AG10803 (cell line): ENCODE measurements around the gene PIGW.

Experiments
- DNase-seq: peaks from one replicate; pipeline ENCODE4 v3.0.0; 2010; ENCODE audit warnings: low read depth
- H3K4me3 ChIP-seq: 2 replicates; pipeline ENCODE4 v1.5.1; 2011; ENCODE audit warnings: mild to moderate bottlenecking, low read length, control low read depth
- TF ChIP-seq, protein P1 (sequence below): conservative IDR thresholded peaks from 2 replicates; pipeline ENCODE4 v1.5.1; 2011; ENCODE audit warnings: mild to moderate bottlenecking, low read length, control low read depth, inconsistent platforms

Gene PIGW

DNA sequence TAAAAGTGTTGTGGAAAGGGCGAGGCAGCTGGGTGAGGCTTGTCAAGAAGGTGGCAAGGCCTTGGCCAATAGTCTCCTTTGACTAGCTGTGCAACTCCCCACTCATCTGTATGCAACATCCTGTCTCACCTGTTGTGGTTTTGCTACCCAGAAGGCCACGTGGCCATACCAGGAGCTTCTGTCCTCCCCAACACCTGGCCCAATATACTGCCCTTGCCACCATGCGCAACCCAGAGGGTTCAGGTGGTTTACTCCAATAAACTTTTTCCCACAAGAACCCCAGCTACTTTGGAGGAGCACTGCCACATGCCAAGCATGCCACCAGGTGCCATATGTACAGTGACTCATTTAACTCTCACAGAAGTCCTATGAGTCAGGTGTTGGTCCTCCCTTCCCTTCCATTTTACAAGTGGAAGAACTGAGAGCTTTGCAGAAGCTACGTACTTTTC lies 10.3 kb upstream of the PIGW start:
- H3K4me3 ChIP-seq = no peak overlapping the region
- DNase-seq = no peak
- TF ChIP-seq, protein P1, sequence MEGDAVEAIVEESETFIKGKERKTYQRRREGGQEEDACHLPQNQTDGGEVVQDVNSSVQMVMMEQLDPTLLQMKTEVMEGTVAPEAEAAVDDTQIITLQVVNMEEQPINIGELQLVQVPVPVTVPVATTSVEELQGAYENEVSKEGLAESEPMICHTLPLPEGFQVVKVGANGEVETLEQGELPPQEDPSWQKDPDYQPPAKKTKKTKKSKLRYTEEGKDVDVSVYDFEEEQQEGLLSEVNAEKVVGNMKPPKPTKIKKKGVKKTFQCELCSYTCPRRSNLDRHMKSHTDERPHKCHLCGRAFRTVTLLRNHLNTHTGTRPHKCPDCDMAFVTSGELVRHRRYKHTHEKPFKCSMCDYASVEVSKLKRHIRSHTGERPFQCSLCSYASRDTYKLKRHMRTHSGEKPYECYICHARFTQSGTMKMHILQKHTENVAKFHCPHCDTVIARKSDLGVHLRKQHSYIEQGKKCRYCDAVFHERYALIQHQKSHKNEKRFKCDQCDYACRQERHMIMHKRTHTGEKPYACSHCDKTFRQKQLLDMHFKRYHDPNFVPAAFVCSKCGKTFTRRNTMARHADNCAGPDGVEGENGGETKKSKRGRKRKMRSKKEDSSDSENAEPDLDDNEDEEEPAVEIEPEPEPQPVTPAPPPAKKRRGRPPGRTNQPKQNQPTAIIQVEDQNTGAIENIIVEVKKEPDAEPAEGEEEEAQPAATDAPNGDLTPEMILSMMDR = no peak

DNA sequence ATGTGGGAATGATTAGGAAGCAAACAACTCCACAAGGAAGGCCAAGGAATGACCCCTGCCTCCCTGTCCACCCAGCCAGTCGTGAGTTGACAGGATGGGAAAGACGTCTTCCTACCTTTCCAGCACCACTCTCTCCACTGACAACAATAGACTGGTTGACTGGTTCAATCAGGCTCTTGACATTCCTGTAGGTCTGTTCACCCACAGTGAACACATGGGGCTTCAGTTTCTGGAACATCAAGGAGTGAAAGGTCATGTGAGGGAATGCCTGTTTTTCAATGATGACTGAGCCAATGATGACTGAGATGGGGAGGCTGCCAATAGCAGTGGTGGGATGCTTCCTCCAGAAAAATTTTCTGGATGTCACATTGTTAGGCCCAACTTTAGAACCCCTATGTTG lies 9.7 kb upstream of the PIGW start:
- no peak for DNase-seq
- TF ChIP-seq, protein P1 = no peak

DNA sequence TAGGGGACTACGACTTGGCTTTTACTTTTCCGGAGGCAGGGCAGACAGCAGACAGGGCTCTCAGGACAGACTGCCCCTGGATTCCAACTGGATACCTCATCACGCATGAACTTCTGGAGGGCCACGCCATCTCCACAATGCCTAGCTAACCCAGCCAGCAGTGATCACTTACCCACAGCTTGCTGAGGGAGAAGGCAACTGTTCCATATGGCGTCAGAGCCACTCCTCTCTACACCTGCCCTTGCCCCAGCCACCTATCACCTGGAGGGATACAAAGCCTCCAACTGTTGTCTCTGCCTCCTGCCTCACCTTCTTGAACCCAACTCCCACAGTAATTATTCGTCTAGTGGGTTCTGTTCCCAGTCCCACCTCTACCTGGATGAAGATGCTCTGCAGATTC lies 8.9 kb upstream of the PIGW start:
- DNase-seq = no peak
- TF ChIP-seq, protein P1 = no peak

More for the DNA sequence above, 9.7 kb upstream of the PIGW start:
- H3K4me3 ChIP-seq = no peak overlapping the region

DNA sequence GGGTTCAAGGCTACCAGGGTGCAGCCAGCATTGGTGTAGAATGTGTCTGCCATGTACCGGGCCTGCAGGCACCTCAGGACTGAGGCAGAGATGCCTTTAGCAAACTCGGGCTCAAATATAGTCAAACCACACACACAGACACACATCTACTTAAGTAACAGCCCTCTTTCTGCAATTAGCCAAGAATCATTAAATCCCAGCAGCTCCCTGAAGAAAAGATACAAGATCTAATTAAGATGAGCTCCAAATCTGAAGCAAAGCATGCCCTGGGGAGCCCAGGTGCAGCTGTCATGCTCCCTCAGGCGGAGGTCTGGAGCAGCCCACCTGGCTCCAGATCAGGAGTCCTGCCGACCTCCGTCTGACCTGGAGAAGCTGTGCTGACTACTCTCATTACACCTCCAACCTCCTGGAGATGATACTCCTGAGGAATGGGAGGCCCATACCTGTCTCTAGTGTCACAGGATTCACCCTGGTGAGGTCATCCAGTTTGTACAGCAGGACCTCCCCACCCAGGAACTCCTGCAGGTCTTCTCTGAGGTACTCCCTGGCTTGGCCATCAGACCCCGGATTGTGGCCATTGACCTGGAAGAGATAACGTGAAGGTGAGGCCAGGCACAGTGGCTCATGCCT lies 7.1 kb upstream of the PIGW start:
- no peak overlapping the region for H3K4me3 ChIP-seq
- TF ChIP-seq, protein P1 = no peak
- DNase-seq = no peak

More for the DNA sequence above, 8.9 kb upstream of the PIGW start:
- H3K4me3 ChIP-seq = no peak overlapping the region

DNA sequence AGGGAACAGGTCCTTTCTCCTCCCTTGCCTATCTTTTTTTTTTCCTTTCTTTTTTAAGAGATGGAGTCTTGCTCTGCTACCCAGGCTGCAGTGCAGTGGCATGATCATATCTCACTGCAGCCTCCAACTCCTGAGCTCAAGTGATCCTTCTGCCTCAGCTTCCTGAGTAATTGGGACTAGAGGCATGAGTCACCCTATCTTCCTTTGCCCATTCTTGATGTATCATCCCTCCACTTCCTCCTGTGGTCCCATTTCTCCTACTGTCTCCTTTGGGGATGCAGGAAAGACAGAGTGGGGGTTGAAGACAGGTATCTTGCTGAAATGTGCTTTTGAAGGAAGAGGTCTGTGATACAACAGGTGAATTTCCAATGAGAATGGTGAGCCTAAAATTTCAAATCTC lies 5.7 kb upstream of the PIGW start:
- TF ChIP-seq, protein P1 = no peak
- peak; percentile 44 for DNase-seq
- H3K4me3 ChIP-seq = no peak overlapping the region

DNA sequence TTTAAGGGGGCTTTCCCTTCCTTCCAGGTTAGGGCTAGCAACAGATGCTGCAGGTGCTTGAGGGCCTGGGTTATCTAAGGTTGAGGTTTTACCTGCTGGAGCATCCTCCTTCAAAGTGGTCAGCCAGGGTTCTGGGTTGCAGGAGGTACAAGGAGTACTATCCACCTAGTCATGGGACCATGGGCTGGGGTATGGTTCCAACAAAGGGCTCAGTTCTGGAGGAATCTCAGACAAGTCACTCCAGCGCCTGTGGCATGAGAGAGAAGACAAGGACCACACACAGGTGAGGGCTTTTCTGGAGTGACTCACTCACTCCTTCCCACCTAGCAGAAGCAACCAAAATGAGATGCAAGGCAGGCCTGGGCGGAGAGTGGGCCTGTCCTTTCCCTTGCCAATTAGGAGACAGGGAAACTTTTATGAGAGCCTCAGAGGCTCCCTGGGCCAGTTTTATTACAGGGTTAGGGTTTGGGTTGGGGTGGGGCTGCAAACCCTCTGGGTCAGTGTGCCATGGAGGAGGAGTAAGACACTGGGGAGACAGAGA lies 2.3 kb upstream of the PIGW start:
- TF ChIP-seq, protein P1 = no peak
- DNase-seq = no peak
- H3K4me3 ChIP-seq = no peak overlapping the region
